Neural cell (in vitro differentiated cells): Measurements from ENCODE around the gene CREBL2. TPM values are rescaled to one million over a fixed set of nuclear protein-coding genes. Genes with fewer than 3 reads are reported as not detected.

Experiments used
- H2AFZ ChIP-seq: fragments of 200-600, 300-800 bp; sonication (generic), shearing (Covaris generic); 2 replicates; pipeline ENCODE4 v1.6.0; 2014; ENCODE audit warnings: low read depth, mild to moderate bottlenecking, antibody characterized with exemption, low read length, moderate library complexity
- H3F3A ChIP-seq: fragments of 200-600 bp; shearing (Covaris generic); 2 replicates; pipeline ENCODE4 v1.6.1; 2016; ENCODE audit warnings: mild to moderate bottlenecking, moderate library complexity, mixed read lengths, antibody characterized with exemption, low read length; ENCODE audit not compliant: insufficient read depth, poor library complexity, severe bottlenecking
- H3K27ac ChIP-seq: fragments of 200-600, 300-800 bp; sonication (generic), shearing (Covaris generic); 2 replicates; pipeline ENCODE4 v1.5.1; 2014; ENCODE audit warnings: mild to moderate bottlenecking, low read length, moderate library complexity
- H3K27me3 ChIP-seq: fragments of 300-800, 200-600 bp; sonication (generic), shearing (Covaris generic); 2 replicates; pipeline ENCODE4 v1.6.0; 2014; ENCODE audit warnings: mild to moderate bottlenecking, low read depth, low read length, moderate library complexity; ENCODE audit not compliant: insufficient read depth
- H3K36me3 ChIP-seq: fragments of 300-800, 200-600 bp; sonication (generic), shearing (Covaris generic); 2 replicates; pipeline ENCODE4 v1.5.1; 2014; ENCODE audit warnings: mild to moderate bottlenecking, antibody characterized with exemption, low read length, moderate library complexity; ENCODE audit not compliant: insufficient read depth
- H3K4me2 ChIP-seq: fragments of 300-800, 200-600 bp; sonication (generic), shearing (Covaris generic); 2 replicates; pipeline ENCODE4 v1.6.0; 2014; ENCODE audit warnings: mild to moderate bottlenecking, low read length
- H3K4me3 ChIP-seq: fragments of 300-800, 200-600 bp; sonication (generic), shearing (Covaris generic); 2 replicates; pipeline ENCODE4 v1.5.1; 2014; ENCODE audit warnings: mild to moderate bottlenecking, low read length, moderate library complexity
- H3K79me2 ChIP-seq: fragments of 200-600 bp; shearing (Covaris generic); replicated peaks from 2 replicates; pipeline ENCODE4 v1.6.0; 2014; ENCODE audit warnings: mild to moderate bottlenecking, low read length, moderate library complexity; ENCODE audit not compliant: insufficient read depth
- H3K9ac ChIP-seq: fragments of 300-800, 200-600 bp; sonication (generic), shearing (Covaris generic); 2 replicates; pipeline ENCODE4 v1.6.1; 2016; ENCODE audit warnings: mild to moderate bottlenecking, low read length, mixed read lengths
- H3K9me2 ChIP-seq: fragments of 200-600 bp; shearing (Covaris generic); 2 replicates; pipeline ENCODE4 v1.6.1; 2016; ENCODE audit warnings: mild to moderate bottlenecking, low read length, mixed read lengths; ENCODE audit not compliant: insufficient read depth
- H3K9me3 ChIP-seq: fragments of 200-600, 300-800 bp; sonication (generic), shearing (Covaris generic); 2 replicates; pipeline ENCODE4 v1.6.1; 2016; ENCODE audit warnings: mild to moderate bottlenecking, mixed run types, low read length, moderate library complexity, mixed read lengths
- H4K20me1 ChIP-seq: fragments of 200-600 bp; shearing (Covaris generic); 2 replicates; pipeline ENCODE4 v1.6.1; 2016; ENCODE audit warnings: mild to moderate bottlenecking, mixed run types; ENCODE audit not compliant: insufficient read depth
- CTCF ChIP-seq: fragments of 450-650 bp; IDR thresholded peaks from 2 replicates; pipeline ENCODE4 v1.5.1; 2014; ENCODE audit warnings: antibody characterized with exemption, mild to moderate bottlenecking, moderate library complexity; ENCODE audit not compliant: poor library complexity, severe bottlenecking
- EP300 ChIP-seq: fragments of 450-650 bp; conservative IDR thresholded peaks from 2 replicates; pipeline ENCODE4 v1.6.1; 2014; ENCODE audit warnings: antibody characterized with exemption, mild to moderate bottlenecking, moderate library complexity; ENCODE audit not compliant: poor library complexity, severe bottlenecking
- EZH2 ChIP-seq: fragments of 200-600, 300-800 bp; shearing (Covaris generic), sonication (generic); IDR thresholded peaks from 2 replicates; pipeline ENCODE4 v1.6.1; 2014; ENCODE audit warnings: antibody characterized with exemption, low read length, borderline replicate concordance, mild to moderate bottlenecking; ENCODE audit not compliant: insufficient read depth, poor library complexity, severe bottlenecking
- MXI1 ChIP-seq: fragments of 450-650 bp; conservative IDR thresholded peaks from 2 replicates; pipeline ENCODE4 v1.6.1; 2014; ENCODE audit warnings: antibody characterized with exemption, mild to moderate bottlenecking; ENCODE audit not compliant: poor library complexity, severe bottlenecking
- POLR2AphosphoS5 ChIP-seq: IDR thresholded peaks from 2 replicates; pipeline ENCODE4 v1.6.1; 2012
- RAD21 ChIP-seq: fragments of 450-650 bp; conservative IDR thresholded peaks from 2 replicates; pipeline ENCODE4 v1.6.1; 2014; ENCODE audit warnings: antibody characterized with exemption, mild to moderate bottlenecking, moderate library complexity
- REST ChIP-seq: IDR thresholded peaks from 2 replicates; pipeline ENCODE4 v1.6.1; 2012; ENCODE audit warnings: borderline replicate concordance
- SMC3 ChIP-seq: fragments of 450-650 bp; conservative IDR thresholded peaks from 2 replicates; pipeline ENCODE4 v1.6.1; 2014; ENCODE audit warnings: antibody characterized with exemption, mild to moderate bottlenecking, moderate library complexity; ENCODE audit not compliant: poor library complexity
- TAF1 ChIP-seq: IDR thresholded peaks from 2 replicates; pipeline ENCODE4 v1.6.1; 2012; ENCODE audit warnings: low read depth
- polyA plus RNA-seq: library from polyadenylated mRNA; depleted of rRNA; stranded (reverse); fragments of >200 nt; gene quantifications from 2 replicates; pipeline ENCODE4 v1.2.3, GENCODE V29; 2014

The CREBL2 gene
- polyA plus RNA-seq, 1 donor from 2014 or later, result 29.9 TPM

GRCh38 chr12:12668005-12668404 lies 56.3 kb downstream of the CREBL2 start:
- H2AFZ ChIP-seq, result no peak overlapping the region
- H3K9me2 ChIP-seq, result no peaks in the 10 kb centered on the region
- no peak overlapping the region for H3K27ac ChIP-seq
- peaks cover 37% of the 10 kb centered on the region for H3K79me2 ChIP-seq
- H3K4me2 ChIP-seq, result no peak overlapping the region
- TF ChIP-seq SMC3, result no peak
- TF ChIP-seq MXI1, result no peak
- no peak for TF ChIP-seq REST
- no peak for TF ChIP-seq EZH2
- TF ChIP-seq POLR2AphosphoS5, result no peak
- no peak for TF ChIP-seq CTCF
- no peak for TF ChIP-seq RAD21
- TF ChIP-seq EP300, result no peak
- TF ChIP-seq TAF1, result no peak
- no peaks in the 10 kb centered on the region for H3F3A ChIP-seq
- H3K4me3 ChIP-seq, result no peak overlapping the region
- no peaks in the 10 kb centered on the region for H3K9me3 ChIP-seq
- no peaks in the 10 kb centered on the region for H3K36me3 ChIP-seq
- H3K9ac ChIP-seq, result no peak overlapping the region
- H3K27me3 ChIP-seq, result no peaks in the 10 kb centered on the region
- H4K20me1 ChIP-seq, result no peaks in the 10 kb centered on the region

- H3K9ac ChIP-seq, result no peak overlapping the region
- no peaks in the 10 kb centered on the region for H3K9me2 ChIP-seq
- no peak overlapping the region for H3K4me3 ChIP-seq
- no peaks in the 10 kb centered on the region for H3K36me3 ChIP-seq
- no peaks in the 10 kb centered on the region for H3F3A ChIP-seq
- no peak overlapping the region for H3K4me2 ChIP-seq
- H3K27me3 ChIP-seq, result no peaks in the 10 kb centered on the region
- H3K9me3 ChIP-seq, result no peaks in the 10 kb centered on the region
- H3K27ac ChIP-seq, result no peak overlapping the region
- TF ChIP-seq POLR2AphosphoS5 (no peak), SMC3 (no peak), CTCF (no peak), EZH2 (no peak), MXI1 (no peak), EP300 (no peak), REST (no peak), RAD21 (no peak), TAF1 (no peak)
- no peaks in the 10 kb centered on the region for H4K20me1 ChIP-seq
- peaks cover 47% of the 10 kb centered on the region for H3K79me2 ChIP-seq
- H2AFZ ChIP-seq, result no peak overlapping the region
Observed at GRCh38 chr12:12669020-12669419, 57.3 kb downstream of the CREBL2 start.
